Activated CD4-positive, alpha-beta T cell treated with anti-CD3 and anti-CD28 coated beads, Interleukin-2, amount 10 ng/mL, durations not matched to agents 24 days and 14 days (primary cell): ENCODE data around the gene PAFAH1B1. TPM values are rescaled to one million over a fixed set of nuclear protein-coding genes. Genes with fewer than 3 reads are reported as not detected.
A peak's percentile ranks its signal among the peaks of the same experiment; 100 is the strongest.
"Not testable (repeated sequence)": the region's sequence is repeated elsewhere in the genome, so short reads cannot be mapped to it uniquely, and the experiment has no call there.

ENCODE experiments used
- DNase-seq: peaks from one replicate; pipeline ENCODE4 v3.0.0; 2022
- H3K27ac Mint-ChIP-seq: one replicate; pipeline ENCODE4 v1.8.0; 2022; ENCODE audit warnings: mild to moderate bottlenecking, mixed read lengths
- H3K27me3 Mint-ChIP-seq: one replicate; pipeline ENCODE4 v1.8.0; 2022; ENCODE audit warnings: mixed read lengths
- H3K36me3 Mint-ChIP-seq: one replicate; pipeline ENCODE4 v1.8.0; 2022; ENCODE audit warnings: low read depth, mild to moderate bottlenecking, mixed read lengths
- H3K4me1 Mint-ChIP-seq: one replicate; pipeline ENCODE4 v1.8.0; 2021; ENCODE audit warnings: mixed read lengths
- H3K4me3 Mint-ChIP-seq: one replicate; pipeline ENCODE4 v1.8.0; 2022; ENCODE audit warnings: mild to moderate bottlenecking, moderate library complexity, mixed read lengths
- H3K9me3 Mint-ChIP-seq: one replicate; pipeline ENCODE4 v1.8.0; 2021; ENCODE audit warnings: mixed read lengths
- intact Hi-C: fragments of 100-400 bp; cut with micrococcal nuclease; formaldehyde crosslinking; loops from one replicate; pipeline ENCODE4 v1.15.1; 2023
- total RNA-seq: library from RNA; stranded (reverse); gene quantifications from 2 replicates; pipeline ENCODE4 v1.2.3, GENCODE V29; 2022

Gene PAFAH1B1
- total RNA-seq, 1 donor from 2014 or later = 166 TPM

GRCh38 chr17:2610195-2611175 lies 17.0 kb downstream of the PAFAH1B1 start:
- intact Hi-C loops = no loop called here
- Mint-ChIP-seq H3K4me1 (peaks cover 23% of the 10 kb centered on the region), H3K9me3 (no peaks in the 10 kb centered on the region), H3K36me3 (peaks cover 8% of the 10 kb centered on the region), H3K27ac (no peak overlapping the region), H3K27me3 (no peaks in the 10 kb centered on the region), H3K4me3 (no peak overlapping the region)
- DNase-seq = no peak

- Mint-ChIP-seq H3K4me3 (no peak overlapping the region), H3K36me3 (peaks cover 8% of the 10 kb centered on the region), H3K27me3 (no peaks in the 10 kb centered on the region), H3K27ac (no peak overlapping the region), H3K9me3 (no peaks in the 10 kb centered on the region), H3K4me1 (peaks cover 26% of the 10 kb centered on the region)
- intact Hi-C loops = no loop called here
- DNase-seq = no peak
Measured at GRCh38 chr17:2611627-2612026, 18.2 kb downstream of the PAFAH1B1 start.

GRCh38 chr17:2612630-2613029 lies 19.2 kb downstream of the PAFAH1B1 start:
- Mint-ChIP-seq H3K27me3 (no peaks in the 10 kb centered on the region), H3K4me3 (no peak overlapping the region), H3K4me1 (peaks cover 26% of the 10 kb centered on the region), H3K27ac (no peak overlapping the region), H3K36me3 (peaks cover 13% of the 10 kb centered on the region), H3K9me3 (no peaks in the 10 kb centered on the region)
- intact Hi-C loops = no loop called here
- no peak for DNase-seq

GRCh38 chr17:2613089-2613808 lies 19.8 kb downstream of the PAFAH1B1 start:
- Mint-ChIP-seq H3K27ac (no peak overlapping the region), H3K9me3 (no peaks in the 10 kb centered on the region), H3K4me1 (peaks cover 26% of the 10 kb centered on the region), H3K4me3 (no peak overlapping the region), H3K36me3 (peaks cover 18% of the 10 kb centered on the region), H3K27me3 (no peaks in the 10 kb centered on the region)
- DNase-seq = no peak
- intact Hi-C loops = no loop called here

GRCh38 chr17:2615882-2616281 lies 22.4 kb downstream of the PAFAH1B1 start:
- peaks cover 20% of the 10 kb centered on the region for H3K36me3 Mint-ChIP-seq
- H3K4me3 Mint-ChIP-seq = no peak overlapping the region
- H3K9me3 Mint-ChIP-seq = no peaks in the 10 kb centered on the region
- DNase-seq = no peak
- peaks cover 15% of the 10 kb centered on the region for H3K4me1 Mint-ChIP-seq
- intact Hi-C loops = no loop called here
- H3K27ac Mint-ChIP-seq = no peak overlapping the region
- no peaks in the 10 kb centered on the region for H3K27me3 Mint-ChIP-seq

- Mint-ChIP-seq H3K27ac (no peak overlapping the region), H3K27me3 (no peaks in the 10 kb centered on the region), H3K9me3 (no peaks in the 10 kb centered on the region), H3K4me3 (no peak overlapping the region), H3K36me3 (peaks cover 45% of the 10 kb centered on the region), H3K4me1 (peaks cover 7% of the 10 kb centered on the region)
- DNase-seq = no peak
- intact Hi-C loops = no loop called here
Measured at GRCh38 chr17:2621241-2621640, 27.8 kb downstream of the PAFAH1B1 start.

GRCh38 chr17:2621951-2622405 lies 28.5 kb downstream of the PAFAH1B1 start:
- DNase-seq, H3K4me3 Mint-ChIP-seq, intact Hi-C loops, H3K27me3 Mint-ChIP-seq, H3K4me1 Mint-ChIP-seq, H3K27ac Mint-ChIP-seq, H3K9me3 Mint-ChIP-seq: not testable (repeated sequence)
- peaks cover 46% of the 10 kb centered on the region for H3K36me3 Mint-ChIP-seq

- H3K36me3 Mint-ChIP-seq = peaks cover 42% of the 10 kb centered on the region
- H3K4me3 Mint-ChIP-seq, H3K27ac Mint-ChIP-seq, intact Hi-C loops, H3K9me3 Mint-ChIP-seq, DNase-seq, H3K27me3 Mint-ChIP-seq: not testable (repeated sequence)
- H3K4me1 Mint-ChIP-seq = peaks cover 17% of the 10 kb centered on the region
Measured at GRCh38 chr17:2622721-2623301, 29.4 kb downstream of the PAFAH1B1 start.

GRCh38 chr17:2624292-2624731 lies 30.9 kb downstream of the PAFAH1B1 start:
- intact Hi-C loops = no loop called here
- peaks cover 44% of the 10 kb centered on the region for H3K36me3 Mint-ChIP-seq
- DNase-seq = no peak
- H3K4me3 Mint-ChIP-seq = no peak overlapping the region
- no peak overlapping the region for H3K27ac Mint-ChIP-seq
- peaks cover 11% of the 10 kb centered on the region for H3K9me3 Mint-ChIP-seq
- peaks cover 32% of the 10 kb centered on the region for H3K4me1 Mint-ChIP-seq
- H3K27me3 Mint-ChIP-seq = no peaks in the 10 kb centered on the region

- Mint-ChIP-seq H3K4me1 (peaks cover 40% of the 10 kb centered on the region), H3K36me3 (peaks cover 41% of the 10 kb centered on the region), H3K27ac (peak overlapping the region; percentile 44), H3K4me3 (peak overlapping the region; percentile 8), H3K9me3 (peaks cover 11% of the 10 kb centered on the region)
- intact Hi-C loops, H3K27me3 Mint-ChIP-seq, DNase-seq: not testable (repeated sequence)
Measured at GRCh38 chr17:2626626-2627219, 33.3 kb downstream of the PAFAH1B1 start.

GRCh38 chr17:2628922-2629321 lies 35.5 kb downstream of the PAFAH1B1 start:
- Mint-ChIP-seq H3K4me3 (peak overlapping the region; percentile 7), H3K9me3 (peaks cover 11% of the 10 kb centered on the region), H3K36me3 (peaks cover 24% of the 10 kb centered on the region), H3K4me1 (peaks cover 46% of the 10 kb centered on the region), H3K27ac (peak overlapping the region; percentile 36)
- intact Hi-C loops, DNase-seq, H3K27me3 Mint-ChIP-seq: not testable (repeated sequence)

GRCh38 chr17:2631211-2631610 lies 37.8 kb downstream of the PAFAH1B1 start:
- Mint-ChIP-seq H3K4me1 (peaks cover 50% of the 10 kb centered on the region), H3K4me3 (no peak overlapping the region), H3K27ac (no peak overlapping the region), H3K36me3 (peaks cover 25% of the 10 kb centered on the region), H3K27me3 (no peaks in the 10 kb centered on the region), H3K9me3 (peaks cover 11% of the 10 kb centered on the region)
- DNase-seq = no peak
- intact Hi-C loops = no loop called here

- Mint-ChIP-seq H3K4me1 (peaks cover 31% of the 10 kb centered on the region), H3K4me3 (no peak overlapping the region)
Measured at GRCh38 chr17:2634361-2634960, 41.0 kb downstream of the PAFAH1B1 start.

More at GRCh38 chr17:2634361-2634960, 41.0 kb downstream of the PAFAH1B1 start:
- Mint-ChIP-seq H3K27me3 (no peaks in the 10 kb centered on the region), H3K9me3 (no peaks in the 10 kb centered on the region), H3K36me3 (peaks cover 30% of the 10 kb centered on the region), H3K27ac (peak overlapping the region; percentile 35)
- intact Hi-C loops = no loop called here
- no peak for DNase-seq
